Choroid plexus epithelial cell (primary cell): ENCODE data around the gene PRMT7.

Experiments
- DNase-seq: peaks from one replicate; pipeline ENCODE4 v3.0.0-alpha.2; 2010; ENCODE audit warnings: low read depth
- H3K4me3 ChIP-seq: 2 replicates; pipeline ENCODE4 v1.5.1; 2011; ENCODE audit warnings: low read depth, mild to moderate bottlenecking, control low read depth, low read length, moderate library complexity
- CTCF ChIP-seq: conservative IDR thresholded peaks from 2 replicates; pipeline ENCODE4 v1.5.1; 2011; ENCODE audit warnings: low read depth, mild to moderate bottlenecking, control low read depth, inconsistent platforms, low read length, moderate library complexity

The PRMT7 gene

GRCh38 chr16:68367440-68367839 is 56.6 kb downstream of the PRMT7 start:
- DNase-seq: no peak
- no peak for TF ChIP-seq CTCF
- H3K4me3 ChIP-seq: no peak overlapping the region

GRCh38 chr16:68367891-68368290 is 57.1 kb downstream of the PRMT7 start:
- no peak for DNase-seq
- TF ChIP-seq CTCF: no peak
- H3K4me3 ChIP-seq: no peak overlapping the region

GRCh38 chr16:68368301-68368888 is 57.6 kb downstream of the PRMT7 start:
- no peak for TF ChIP-seq CTCF
- no peak for DNase-seq
- H3K4me3 ChIP-seq: no peak overlapping the region

GRCh38 chr16:68369168-68369567 is 58.3 kb downstream of the PRMT7 start:
- no peak for TF ChIP-seq CTCF
- no peak overlapping the region for H3K4me3 ChIP-seq
- no peak for DNase-seq

GRCh38 chr16:68369697-68370580 is 59.1 kb downstream of the PRMT7 start:
- no peak overlapping the region for H3K4me3 ChIP-seq
- TF ChIP-seq CTCF: no peak
- DNase-seq: no peak

- TF ChIP-seq CTCF: no peak
- H3K4me3 ChIP-seq: no peak overlapping the region
- DNase-seq: no peak
Observed at GRCh38 chr16:68370581-68371275, 59.9 kb downstream of the PRMT7 start.
